Epidermal melanocyte (primary cell): ENCODE data around the gene EHBP1L1.

ENCODE experiments used
- DNase-seq: peaks from one replicate; pipeline ENCODE4 v3.0.0; 2011; ENCODE audit warnings: low spot score; ENCODE audit not compliant: insufficient read length

The EHBP1L1 gene

GRCh38 chr11:65575568-65576231, at the start of gene EHBP1L1:
Gene EHBP1L1 (plus strand): TSS chr11:65576053. CDS start chr11:65576303, 250 bp downstream.
- DNase-seq, result peak; percentile 90

GRCh38 chr11:65526744-65527143, 49.1 kb upstream of the EHBP1L1 start:
- DNase-seq, result no peak

- no peak for DNase-seq
Observed at GRCh38 chr11:65528819-65529350, 47.0 kb upstream of the EHBP1L1 start.

- DNase-seq, result no peak
Observed at GRCh38 chr11:65529475-65530156, 46.2 kb upstream of the EHBP1L1 start.

- DNase-seq, result no peak
Observed at GRCh38 chr11:65530157-65530496, 45.7 kb upstream of the EHBP1L1 start.

GRCh38 chr11:65532388-65533064, 43.3 kb upstream of the EHBP1L1 start:
- no peak for DNase-seq

GRCh38 chr11:65535102-65535501, 40.8 kb upstream of the EHBP1L1 start:
- no peak for DNase-seq

GRCh38 chr11:65536412-65537295, 39.2 kb upstream of the EHBP1L1 start:
- no peak for DNase-seq

GRCh38 chr11:65537296-65537597, 38.6 kb upstream of the EHBP1L1 start:
- no peak for DNase-seq

GRCh38 chr11:65537620-65538231, 38.1 kb upstream of the EHBP1L1 start:
- no peak for DNase-seq

- DNase-seq, result no peak
Observed at GRCh38 chr11:65538232-65538914, 37.5 kb upstream of the EHBP1L1 start.

- no peak for DNase-seq
Observed at GRCh38 chr11:65538915-65539743, 36.7 kb upstream of the EHBP1L1 start.

- peak; percentile 87 for DNase-seq
Observed at GRCh38 chr11:65539744-65540289, 36.0 kb upstream of the EHBP1L1 start.

- peak; percentile 100 for DNase-seq
Observed at GRCh38 chr11:65540290-65541092, 35.4 kb upstream of the EHBP1L1 start.

GRCh38 chr11:65541093-65541982, 34.5 kb upstream of the EHBP1L1 start:
- no peak for DNase-seq

GRCh38 chr11:65542738-65543390, 33.0 kb upstream of the EHBP1L1 start:
- peak; percentile 15 for DNase-seq

GRCh38 chr11:65545853-65546216, 30.0 kb upstream of the EHBP1L1 start:
- DNase-seq, result no peak
